Neural cell (in vitro differentiated cells): ENCODE measurements around the gene SVEP1.

Experiments
- MXI1 ChIP-seq: fragments of 450-650 bp; conservative IDR thresholded peaks from 2 replicates; pipeline ENCODE4 v1.6.1; 2014; ENCODE audit warnings: antibody characterized with exemption, mild to moderate bottlenecking; ENCODE audit not compliant: poor library complexity, severe bottlenecking
- POLR2AphosphoS5 ChIP-seq: IDR thresholded peaks from 2 replicates; pipeline ENCODE4 v1.6.1; 2012

GRCh38 chr9:110512817-110513216 is 66.7 kb downstream of the SVEP1 start:
- TF ChIP-seq MXI1 (no peak), POLR2AphosphoS5 (no peak)
